HUES48 (cell line): Measurements from ENCODE around the gene ZNF441.
A peak's percentile ranks its signal among the peaks of the same experiment; 100 is the strongest.
"Not testable (repeated sequence)": the region's sequence is repeated elsewhere in the genome, so short reads cannot be mapped to it uniquely, and the experiment has no call there.

ENCODE experiments used
- H3K27ac ChIP-seq: one replicate; pipeline ENCODE4 v1.7.0; 2013; ENCODE audit warnings: low read depth, low read length, inconsistent platforms
- H3K27me3 ChIP-seq: 2 replicates; pipeline ENCODE4 v1.6.1; 2013; ENCODE audit warnings: mild to moderate bottlenecking, low read length; ENCODE audit not compliant: control insufficient read depth, insufficient read depth
- H3K36me3 ChIP-seq: 2 replicates; pipeline ENCODE4 v1.6.1; 2013; ENCODE audit warnings: low read length; ENCODE audit not compliant: control insufficient read depth, insufficient read depth
- H3K4me1 ChIP-seq: 2 replicates; pipeline ENCODE4 v1.6.1; 2013; ENCODE audit warnings: mild to moderate bottlenecking, low read length; ENCODE audit not compliant: control insufficient read depth, insufficient read depth
- H3K4me3 ChIP-seq: 2 replicates; pipeline ENCODE4 v1.5.1; 2013; ENCODE audit warnings: mild to moderate bottlenecking, low read depth, low read length
- H3K9ac ChIP-seq: 2 replicates; pipeline ENCODE4 v1.6.1; 2013; ENCODE audit warnings: mild to moderate bottlenecking, low read depth, low read length, moderate library complexity
- H3K9me3 ChIP-seq: 2 replicates; pipeline ENCODE4 v1.6.1; 2013; ENCODE audit warnings: low read length; ENCODE audit not compliant: control insufficient read depth, insufficient read depth

The ZNF441 gene

GRCh38 chr19:11813703-11814028 lies 46.9 kb downstream of the ZNF441 start:
- Histone ChIP-seq H3K9me3 (peaks cover 6% of the 10 kb centered on the region; the same call in 1 of the 2 replicates), H3K9ac (no peak overlapping the region), H3K27me3 (peaks cover 28% of the 10 kb centered on the region), H3K4me3 (peak overlapping the region; percentile 96), H3K27ac (peak overlapping the region; percentile 41), H3K4me1 (peaks cover 3% of the 10 kb centered on the region; the same call in 1 of the 2 replicates), H3K36me3 (no peaks in the 10 kb centered on the region)

DNA sequence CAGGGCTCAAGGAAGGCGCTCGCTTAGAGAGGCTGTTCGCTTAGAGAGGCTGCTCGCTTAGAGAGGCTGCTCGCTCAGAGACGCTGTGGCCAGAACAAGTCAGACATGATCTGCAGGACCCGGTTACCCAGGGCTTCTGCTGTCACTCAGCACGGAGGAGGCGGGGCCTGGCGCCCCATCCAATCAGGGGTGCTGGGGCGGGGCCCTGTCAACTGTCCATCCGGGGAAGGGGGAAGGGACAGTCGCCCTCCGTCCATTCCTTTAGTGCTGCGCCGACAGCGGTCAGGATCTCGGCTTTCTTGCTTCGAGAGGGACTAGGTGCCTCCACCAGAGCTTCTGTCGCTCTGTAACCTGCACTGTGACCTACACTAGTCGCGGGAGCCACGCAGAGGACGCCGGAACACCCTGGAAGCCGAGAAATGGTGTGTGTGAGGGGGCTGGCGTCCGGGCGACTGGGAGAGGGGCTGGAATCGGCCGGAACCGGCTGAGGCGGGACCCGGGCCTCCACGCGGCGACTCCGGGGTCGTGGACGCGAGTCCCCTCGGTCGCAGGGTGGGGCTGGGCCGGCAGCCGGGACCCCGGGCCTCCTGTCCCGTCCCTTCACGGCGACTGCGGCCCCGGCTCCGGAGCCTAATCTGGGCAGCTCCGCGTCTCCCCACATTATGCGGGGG lies 47.4 kb downstream of the ZNF441 start, which contains the start of gene ZNF440:
Gene ZNF440, plus strand, starts transcription at position 245 of the 671 bp plus-strand sequence. Its CDS starts 175 bp downstream, at position 420.
- peak within 1 kb of the TSS; percentile 62; the same call in 1 of the 2 replicates for H3K9ac ChIP-seq
- no peaks in the 10 kb centered on the region for H3K36me3 ChIP-seq
- H3K4me3 ChIP-seq, result peak within 1 kb of the TSS; percentile 96
- peaks cover 3% of the 10 kb centered on the region; the same call in 1 of the 2 replicates for H3K4me1 ChIP-seq
- H3K27me3 ChIP-seq, result peaks cover 28% of the 10 kb centered on the region
- H3K9me3 ChIP-seq, result peaks cover 1% of the 10 kb centered on the region; the same call in 1 of the 2 replicates
- H3K27ac ChIP-seq, result peak within 1 kb of the TSS; percentile 41

DNA sequence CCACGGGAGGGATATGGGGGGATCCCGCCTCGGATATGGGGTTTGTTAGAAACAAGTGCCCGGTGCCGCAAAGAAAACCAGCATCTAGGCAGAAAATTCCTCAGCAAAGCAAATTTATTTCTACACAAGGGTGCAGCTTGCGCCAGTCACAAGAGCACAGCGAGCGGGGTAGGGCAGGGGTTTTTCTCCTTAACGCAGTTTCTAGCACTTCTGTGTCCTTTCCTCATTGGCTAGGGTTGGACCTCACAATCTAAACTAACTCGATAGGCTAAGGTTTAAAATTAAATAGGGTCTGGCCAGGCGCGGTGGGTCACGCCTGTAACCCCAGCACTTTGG lies 47.9 kb downstream of the ZNF441 start:
- Histone ChIP-seq H3K27me3 (peaks cover 28% of the 10 kb centered on the region), H3K4me1 (peaks cover 3% of the 10 kb centered on the region; the same call in 1 of the 2 replicates), H3K27ac (no peak overlapping the region), H3K9me3 (no peaks in the 10 kb centered on the region), H3K36me3 (no peaks in the 10 kb centered on the region), H3K4me3 (peak overlapping the region; percentile 96), H3K9ac (no peak overlapping the region)

GRCh38 chr19:11821474-11822109 lies 54.8 kb downstream of the ZNF441 start:
- Histone ChIP-seq H3K27ac (no peak overlapping the region), H3K4me3 (no peak overlapping the region), H3K4me1 (no peaks in the 10 kb centered on the region), H3K36me3 (no peaks in the 10 kb centered on the region), H3K27me3 (no peaks in the 10 kb centered on the region), H3K9me3 (peaks cover 16% of the 10 kb centered on the region; the same call in 1 of the 2 replicates), H3K9ac (no peak overlapping the region)

DNA sequence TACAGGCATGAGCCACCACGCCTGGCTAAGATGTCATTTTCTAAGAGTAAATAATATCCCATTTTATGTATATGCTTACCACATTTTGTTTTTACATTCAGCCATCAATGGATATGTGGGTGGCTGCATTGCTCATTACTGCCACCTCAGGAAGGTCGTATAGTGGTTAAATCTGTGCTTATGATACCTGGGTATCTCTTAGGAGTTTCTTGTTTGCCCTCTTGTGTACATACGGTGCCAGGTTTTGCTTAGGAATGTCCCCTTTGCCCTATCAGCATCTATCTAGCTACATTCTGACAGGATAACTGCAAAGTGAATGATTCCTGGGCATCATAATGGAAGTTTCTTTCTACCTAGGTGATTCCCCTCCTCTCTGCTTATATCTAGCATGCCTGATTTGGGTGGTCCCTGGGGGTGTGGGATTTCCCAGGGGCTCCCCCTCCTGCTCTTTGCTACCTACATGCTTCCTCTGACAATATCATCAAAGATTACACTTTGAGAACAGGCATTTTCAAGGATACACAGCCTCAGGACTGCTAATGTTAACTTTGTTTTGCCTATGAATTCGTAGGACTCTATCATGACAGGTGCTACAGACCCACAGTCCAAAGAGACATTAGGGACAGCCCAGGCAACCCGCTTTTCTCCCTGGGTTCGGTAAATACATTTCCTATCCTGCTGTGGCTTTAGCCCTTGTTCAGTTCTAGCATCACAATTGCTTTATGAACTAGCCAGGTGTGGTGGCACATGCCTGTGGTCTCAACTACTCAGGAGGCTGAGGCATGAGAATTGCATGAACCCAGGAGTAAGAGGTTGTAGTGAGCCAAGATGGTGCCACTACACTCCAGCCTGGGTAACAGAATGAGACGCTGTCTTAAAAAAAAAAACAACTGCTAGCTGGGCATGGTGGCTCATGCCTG lies 62.4 kb downstream of the ZNF441 start:
- peaks cover 60% of the 10 kb centered on the region for H3K9me3 ChIP-seq
- not testable (repeated sequence) for H3K27me3 ChIP-seq

DNA sequence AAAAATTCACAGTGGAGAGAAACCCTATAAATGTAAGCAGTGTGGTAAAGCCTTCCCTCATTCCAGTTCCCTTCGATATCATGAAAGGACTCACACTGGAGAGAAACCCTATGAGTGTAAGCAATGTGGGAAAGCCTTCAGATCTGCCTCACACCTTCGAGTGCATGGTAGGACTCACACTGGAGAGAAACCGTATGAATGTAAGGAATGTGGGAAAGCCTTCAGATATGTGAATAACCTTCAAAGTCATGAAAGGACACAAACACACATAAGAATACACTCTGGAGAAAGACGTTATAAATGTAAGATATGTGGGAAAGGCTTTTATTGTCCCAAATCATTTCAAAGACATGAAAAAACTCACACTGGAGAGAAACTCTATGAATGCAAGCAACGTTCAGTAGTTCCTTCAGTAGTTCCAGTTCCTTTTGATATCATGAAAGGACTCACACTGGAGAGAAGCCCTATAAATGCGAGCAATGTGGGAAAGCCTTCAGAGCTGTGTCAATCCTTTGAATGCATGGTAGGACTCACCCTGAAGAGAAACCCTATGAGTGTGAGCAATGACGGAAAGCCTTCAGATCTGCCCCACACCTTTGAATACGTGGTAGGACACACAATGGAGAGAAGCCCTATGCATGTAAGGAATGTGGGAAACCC lies 65.6 kb downstream of the ZNF441 start:
- peak overlapping the region; percentile 29 for H3K4me3 ChIP-seq
- H3K9me3 ChIP-seq, result peaks cover 63% of the 10 kb centered on the region
- no peaks in the 10 kb centered on the region for H3K27me3 ChIP-seq
- no peak overlapping the region for H3K9ac ChIP-seq
- no peaks in the 10 kb centered on the region for H3K4me1 ChIP-seq
- H3K36me3 ChIP-seq, result peaks cover 18% of the 10 kb centered on the region
- no peak overlapping the region for H3K27ac ChIP-seq

More for the DNA sequence above, 62.4 kb downstream of the ZNF441 start:
- not testable (repeated sequence) for H3K4me1 ChIP-seq, H3K4me3 ChIP-seq, H3K9ac ChIP-seq, H3K27ac ChIP-seq
- peaks cover 18% of the 10 kb centered on the region for H3K36me3 ChIP-seq

DNA sequence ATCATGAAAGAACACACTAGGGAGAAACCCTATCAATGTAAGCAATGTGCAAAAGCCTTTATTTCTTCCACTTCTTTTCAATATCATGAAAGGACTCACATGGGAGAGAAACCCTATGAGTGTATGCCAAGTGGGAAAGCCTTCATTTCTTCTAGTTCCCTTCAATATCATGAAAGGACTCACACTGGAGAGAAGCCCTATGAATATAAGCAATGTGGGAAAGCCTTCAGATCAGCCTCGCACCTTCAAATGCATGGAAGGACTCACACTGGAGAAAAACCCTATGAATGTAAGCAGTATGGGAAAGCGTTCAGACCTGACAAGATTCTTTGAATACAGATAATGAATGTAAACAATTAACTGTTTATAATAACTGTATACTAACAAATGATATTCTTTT lies 66.7 kb downstream of the ZNF441 start:
- Histone ChIP-seq H3K36me3 (peaks cover 18% of the 10 kb centered on the region), H3K4me1 (no peaks in the 10 kb centered on the region)

More for the DNA sequence above, 66.7 kb downstream of the ZNF441 start:
- H3K27me3 ChIP-seq, result no peaks in the 10 kb centered on the region
- no peak overlapping the region for H3K9ac ChIP-seq
- H3K9me3 ChIP-seq, result peaks cover 69% of the 10 kb centered on the region
- no peak overlapping the region for H3K4me3 ChIP-seq
- H3K27ac ChIP-seq, result no peak overlapping the region
